Uterus (tissue), 2 donors: ENCODE data around the gene ERC2.

Source experiments
- CTCF ChIP-seq, 4 experiments: fragments of 200-600 bp in 2 of 4; fragments of 450-650 bp in 2 of 4; sonication (generic) in 2 of 4; IDR thresholded peaks; one replicate each; pipeline ENCODE4 v1.5.1; 2016 to 2019; ENCODE audit warnings: antibody characterized with exemption in 4 of 4, mild to moderate bottlenecking in 2 of 4, moderate library complexity in 1 of 4
- POLR2A ChIP-seq, 2 donors: fragments of 450-650 bp; IDR thresholded peaks; one replicate each; pipeline ENCODE4 v1.6.1; 2016; ENCODE audit warnings: antibody characterized with exemption in 2 of 2, mild to moderate bottlenecking in 1 of 2, moderate library complexity in 1 of 2

- TF ChIP-seq CTCF (IDR thresholded peaks at IDR 0.05) (no peak), POLR2A (IDR thresholded peaks at IDR 0.05) (no peak)
Observed at GRCh38 chr3:56005196-56005805, 463.0 kb downstream of the ERC2 start.
